ENCODE measurements around the gene PADI4. TPM values are rescaled to one million over a fixed set of nuclear protein-coding genes. Genes with fewer than 3 reads are reported as not detected.
A peak's percentile ranks its signal among the peaks of the same experiment; 100 is the strongest.
"Not testable (repeated sequence)": the region's sequence is repeated elsewhere in the genome, so short reads cannot be mapped to it uniquely, and the experiment has no call there.

PADI4 gene
- total RNA-seq, 1 experiment from 2014 or later = 0.26 TPM

DNA sequence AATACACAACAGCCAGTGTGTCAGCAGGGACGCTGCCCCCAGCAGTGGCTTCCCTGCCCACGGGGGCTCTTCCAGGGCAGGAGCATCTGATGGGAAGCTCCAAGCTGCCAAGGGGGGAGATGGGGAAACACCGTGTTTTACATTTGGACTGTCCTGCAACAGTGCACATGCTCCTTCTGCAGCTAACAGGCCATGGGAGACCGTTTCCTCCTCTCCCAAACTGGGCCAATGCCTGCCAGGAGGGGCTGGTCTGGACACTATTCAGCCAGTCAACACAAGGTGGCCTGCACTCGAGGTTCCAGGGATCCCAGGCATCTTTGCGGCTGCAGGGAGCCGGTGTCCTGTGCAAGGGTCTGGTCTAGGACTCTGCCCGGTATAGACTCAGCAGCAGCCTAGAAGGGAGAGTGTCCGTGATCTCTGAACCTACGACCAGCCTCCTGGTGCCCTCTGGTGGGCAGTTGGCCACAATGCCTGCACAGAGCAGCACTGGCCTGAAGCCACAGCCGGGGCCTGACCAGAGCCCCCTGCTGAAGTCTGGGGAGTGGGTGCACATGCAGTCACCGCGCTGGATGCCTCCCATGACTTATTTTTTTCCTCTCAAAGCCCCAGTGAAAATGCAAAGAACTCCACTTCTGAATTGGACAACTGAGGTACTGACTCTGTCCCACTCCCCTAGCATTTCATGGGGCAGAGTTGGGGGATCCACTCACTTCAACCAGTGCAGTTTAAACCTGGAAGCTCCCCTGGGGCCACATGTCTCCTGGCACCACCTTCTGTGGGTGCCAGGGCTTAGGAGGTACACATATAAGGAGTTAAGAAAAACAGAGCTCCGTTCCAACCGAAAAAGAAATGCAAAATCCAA, 98.1 kb downstream of the PADI4 start (continued):
- peak; percentile 28; the same call in 1 of the 2 replicates for TF ChIP-seq ZNF423 (CRISPR knock-in tag; IDR thresholded peaks at IDR 0.05)

GRCh38 chr1:17406760-17407475, 98.9 kb downstream of the PADI4 start:
- H3K27me3 Mint-ChIP-seq (ENCODE audit: low read depth); ATAC-seq; H3K4me3 Mint-ChIP-seq; POLR2A ChIA-PET; DNase-seq (ENCODE audit: low spot score); H3K9me3 Mint-ChIP-seq: not testable (repeated sequence)
- Mint-ChIP-seq H3K4me1 (peaks cover 46% of the 10 kb centered on the region), H3K27ac (peak overlapping the region; percentile 97), H3K36me3 (peaks cover 50% of the 10 kb centered on the region)
- CTCF ChIA-PET = interaction anchor here (0.7 to 2.0 kb wide), 5 partner anchors 24 to 134 kb away, joined by 3 to 6 read pairs (median 3); no protein-coding TSS in a partner anchor

GRCh38 chr1:17407786-17408514, 100.0 kb downstream of the PADI4 start:
- ATAC-seq; CTCF ChIA-PET; POLR2A ChIA-PET; H3K4me3 Mint-ChIP-seq; H3K9me3 Mint-ChIP-seq; H3K27me3 Mint-ChIP-seq (ENCODE audit: low read depth); DNase-seq (ENCODE audit: low spot score): not testable (repeated sequence)
- Mint-ChIP-seq H3K27ac (peak overlapping the region; percentile 66), H3K4me1 (peaks cover 46% of the 10 kb centered on the region), H3K36me3 (peaks cover 60% of the 10 kb centered on the region)

GRCh38 chr1:17409391-17409811, 101.4 kb downstream of the PADI4 start:
- CTCF ChIA-PET = no interaction called here
- H3K36me3 Mint-ChIP-seq = peaks cover 74% of the 10 kb centered on the region
- peaks cover 42% of the 10 kb centered on the region for H3K4me1 Mint-ChIP-seq
- H3K27ac Mint-ChIP-seq = peak overlapping the region; percentile 93
- POLR2A ChIA-PET = no interaction called here
- DNase-seq (ENCODE audit: low spot score) = no peak
- no peak overlapping the region for H3K4me3 Mint-ChIP-seq
- no peak for ATAC-seq
- no peaks in the 10 kb centered on the region for H3K9me3 Mint-ChIP-seq
- H3K27me3 Mint-ChIP-seq (ENCODE audit: low read depth) = no peaks in the 10 kb centered on the region
- no peak for TF ChIP-seq RORB (CRISPR knock-in tag; IDR thresholded peaks at IDR 0.05)
- TF ChIP-seq AR (CRISPR knock-in tag; IDR thresholded peaks at IDR 0.05) = no peak
- TF ChIP-seq HMGA2 (CRISPR knock-in tag; IDR thresholded peaks at IDR 0.05) = no peak
- no peak for TF ChIP-seq EMX1 (CRISPR knock-in tag; IDR thresholded peaks at IDR 0.05)
- TF ChIP-seq RELA (CRISPR knock-in tag; IDR thresholded peaks at IDR 0.05; ENCODE audit: borderline replicate concordance) = no peak
- TF ChIP-seq TEAD1 (CRISPR knock-in tag; IDR thresholded peaks at IDR 0.05) = no peak
- TF ChIP-seq CREM (CRISPR knock-in tag; IDR thresholded peaks at IDR 0.05) = no peak
- TF ChIP-seq, protein P1, sequence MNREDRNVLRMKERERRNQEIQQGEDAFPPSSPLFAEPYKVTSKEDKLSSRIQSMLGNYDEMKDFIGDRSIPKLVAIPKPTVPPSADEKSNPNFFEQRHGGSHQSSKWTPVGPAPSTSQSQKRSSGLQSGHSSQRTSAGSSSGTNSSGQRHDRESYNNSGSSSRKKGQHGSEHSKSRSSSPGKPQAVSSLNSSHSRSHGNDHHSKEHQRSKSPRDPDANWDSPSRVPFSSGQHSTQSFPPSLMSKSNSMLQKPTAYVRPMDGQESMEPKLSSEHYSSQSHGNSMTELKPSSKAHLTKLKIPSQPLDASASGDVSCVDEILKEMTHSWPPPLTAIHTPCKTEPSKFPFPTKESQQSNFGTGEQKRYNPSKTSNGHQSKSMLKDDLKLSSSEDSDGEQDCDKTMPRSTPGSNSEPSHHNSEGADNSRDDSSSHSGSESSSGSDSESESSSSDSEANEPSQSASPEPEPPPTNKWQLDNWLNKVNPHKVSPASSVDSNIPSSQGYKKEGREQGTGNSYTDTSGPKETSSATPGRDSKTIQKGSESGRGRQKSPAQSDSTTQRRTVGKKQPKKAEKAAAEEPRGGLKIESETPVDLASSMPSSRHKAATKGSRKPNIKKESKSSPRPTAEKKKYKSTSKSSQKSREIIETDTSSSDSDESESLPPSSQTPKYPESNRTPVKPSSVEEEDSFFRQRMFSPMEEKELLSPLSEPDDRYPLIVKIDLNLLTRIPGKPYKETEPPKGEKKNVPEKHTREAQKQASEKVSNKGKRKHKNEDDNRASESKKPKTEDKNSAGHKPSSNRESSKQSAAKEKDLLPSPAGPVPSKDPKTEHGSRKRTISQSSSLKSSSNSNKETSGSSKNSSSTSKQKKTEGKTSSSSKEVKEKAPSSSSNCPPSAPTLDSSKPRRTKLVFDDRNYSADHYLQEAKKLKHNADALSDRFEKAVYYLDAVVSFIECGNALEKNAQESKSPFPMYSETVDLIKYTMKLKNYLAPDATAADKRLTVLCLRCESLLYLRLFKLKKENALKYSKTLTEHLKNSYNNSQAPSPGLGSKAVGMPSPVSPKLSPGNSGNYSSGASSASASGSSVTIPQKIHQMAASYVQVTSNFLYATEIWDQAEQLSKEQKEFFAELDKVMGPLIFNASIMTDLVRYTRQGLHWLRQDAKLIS (CRISPR knock-in tag; IDR thresholded peaks at IDR 0.05; ENCODE audit: borderline replicate concordance) = no peak
- TF ChIP-seq GABPB1 (CRISPR knock-in tag; IDR thresholded peaks at IDR 0.05) = no peak
- TF ChIP-seq, protein P2, sequence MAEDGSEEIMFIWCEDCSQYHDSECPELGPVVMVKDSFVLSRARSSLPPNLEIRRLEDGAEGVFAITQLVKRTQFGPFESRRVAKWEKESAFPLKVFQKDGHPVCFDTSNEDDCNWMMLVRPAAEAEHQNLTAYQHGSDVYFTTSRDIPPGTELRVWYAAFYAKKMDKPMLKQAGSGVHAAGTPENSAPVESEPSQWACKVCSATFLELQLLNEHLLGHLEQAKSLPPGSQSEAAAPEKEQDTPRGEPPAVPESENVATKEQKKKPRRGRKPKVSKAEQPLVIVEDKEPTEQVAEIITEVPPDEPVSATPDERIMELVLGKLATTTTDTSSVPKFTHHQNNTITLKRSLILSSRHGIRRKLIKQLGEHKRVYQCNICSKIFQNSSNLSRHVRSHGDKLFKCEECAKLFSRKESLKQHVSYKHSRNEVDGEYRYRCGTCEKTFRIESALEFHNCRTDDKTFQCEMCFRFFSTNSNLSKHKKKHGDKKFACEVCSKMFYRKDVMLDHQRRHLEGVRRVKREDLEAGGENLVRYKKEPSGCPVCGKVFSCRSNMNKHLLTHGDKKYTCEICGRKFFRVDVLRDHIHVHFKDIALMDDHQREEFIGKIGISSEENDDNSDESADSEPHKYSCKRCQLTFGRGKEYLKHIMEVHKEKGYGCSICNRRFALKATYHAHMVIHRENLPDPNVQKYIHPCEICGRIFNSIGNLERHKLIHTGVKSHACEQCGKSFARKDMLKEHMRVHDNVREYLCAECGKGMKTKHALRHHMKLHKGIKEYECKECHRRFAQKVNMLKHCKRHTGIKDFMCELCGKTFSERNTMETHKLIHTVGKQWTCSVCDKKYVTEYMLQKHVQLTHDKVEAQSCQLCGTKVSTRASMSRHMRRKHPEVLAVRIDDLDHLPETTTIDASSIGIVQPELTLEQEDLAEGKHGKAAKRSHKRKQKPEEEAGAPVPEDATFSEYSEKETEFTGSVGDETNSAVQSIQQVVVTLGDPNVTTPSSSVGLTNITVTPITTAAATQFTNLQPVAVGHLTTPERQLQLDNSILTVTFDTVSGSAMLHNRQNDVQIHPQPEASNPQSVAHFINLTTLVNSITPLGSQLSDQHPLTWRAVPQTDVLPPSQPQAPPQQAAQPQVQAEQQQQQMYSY (CRISPR knock-in tag; IDR thresholded peaks at IDR 0.05) = no peak
- TF ChIP-seq SMAD3 (CRISPR knock-in tag; IDR thresholded peaks at IDR 0.05; ENCODE audit: borderline replicate concordance) = no peak
- TF ChIP-seq ZNF671 (CRISPR knock-in tag; IDR thresholded peaks at IDR 0.05) = no peak
- TF ChIP-seq, protein P3, sequence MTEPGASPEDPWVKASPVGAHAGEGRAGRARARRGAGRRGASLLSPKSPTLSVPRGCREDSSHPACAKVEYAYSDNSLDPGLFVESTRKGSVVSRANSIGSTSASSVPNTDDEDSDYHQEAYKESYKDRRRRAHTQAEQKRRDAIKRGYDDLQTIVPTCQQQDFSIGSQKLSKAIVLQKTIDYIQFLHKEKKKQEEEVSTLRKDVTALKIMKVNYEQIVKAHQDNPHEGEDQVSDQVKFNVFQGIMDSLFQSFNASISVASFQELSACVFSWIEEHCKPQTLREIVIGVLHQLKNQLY (CRISPR knock-in tag; IDR thresholded peaks at IDR 0.05) = no peak
- TF ChIP-seq, protein P4, sequence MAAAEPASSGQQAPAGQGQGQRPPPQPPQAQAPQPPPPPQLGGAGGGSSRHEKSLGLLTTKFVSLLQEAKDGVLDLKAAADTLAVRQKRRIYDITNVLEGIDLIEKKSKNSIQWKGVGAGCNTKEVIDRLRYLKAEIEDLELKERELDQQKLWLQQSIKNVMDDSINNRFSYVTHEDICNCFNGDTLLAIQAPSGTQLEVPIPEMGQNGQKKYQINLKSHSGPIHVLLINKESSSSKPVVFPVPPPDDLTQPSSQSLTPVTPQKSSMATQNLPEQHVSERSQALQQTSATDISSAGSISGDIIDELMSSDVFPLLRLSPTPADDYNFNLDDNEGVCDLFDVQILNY (CRISPR knock-in tag; IDR thresholded peaks at IDR 0.05) = no peak
